Measurements from ENCODE around the gene SPOCK1. TPM values are rescaled to one million over a fixed set of nuclear protein-coding genes. Genes with fewer than 3 reads are reported as not detected.

The SPOCK1 gene
- total and polyA plus RNA-seq, 9 of the 15 experiments (the other 6 are each of a cell fraction or from before 2014, with no cell fraction given) = 0.01 to 0.35 (median 0.04) TPM; not detected in 6

DNA sequence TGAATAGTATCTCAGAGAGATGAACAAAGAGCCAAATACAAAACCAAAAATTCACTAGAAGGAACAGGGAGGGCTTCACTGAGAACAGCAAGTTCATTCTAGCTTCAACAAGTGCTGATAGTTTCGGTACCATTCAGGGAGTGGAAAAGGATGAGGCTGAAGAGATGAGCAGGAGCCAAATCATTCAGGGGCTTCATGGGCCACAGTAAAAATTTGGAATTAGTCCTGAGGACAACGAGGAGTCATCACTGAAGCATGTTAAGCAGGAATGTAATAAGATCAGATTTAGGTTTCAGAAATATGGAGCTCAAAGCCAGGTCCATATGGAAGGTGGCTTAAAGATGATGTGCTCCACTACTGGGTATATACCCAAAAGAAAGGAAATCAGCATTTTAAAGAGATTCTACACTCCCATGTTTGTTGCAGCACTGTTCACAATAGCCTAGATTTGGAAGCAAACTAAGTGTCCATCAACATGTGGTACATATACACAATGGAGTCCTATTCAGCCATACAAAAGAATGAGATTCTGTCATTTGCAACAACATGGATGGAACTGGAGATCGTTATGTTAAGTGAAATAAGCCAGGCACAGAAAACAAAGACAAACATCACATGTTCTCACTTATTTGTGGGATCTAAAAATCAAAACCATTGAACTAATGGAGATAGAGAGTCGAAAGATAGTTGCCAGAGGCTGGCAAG lies 36.2 kb downstream of the SPOCK1 start (continued):
- TF ChIP-seq, protein P1, sequence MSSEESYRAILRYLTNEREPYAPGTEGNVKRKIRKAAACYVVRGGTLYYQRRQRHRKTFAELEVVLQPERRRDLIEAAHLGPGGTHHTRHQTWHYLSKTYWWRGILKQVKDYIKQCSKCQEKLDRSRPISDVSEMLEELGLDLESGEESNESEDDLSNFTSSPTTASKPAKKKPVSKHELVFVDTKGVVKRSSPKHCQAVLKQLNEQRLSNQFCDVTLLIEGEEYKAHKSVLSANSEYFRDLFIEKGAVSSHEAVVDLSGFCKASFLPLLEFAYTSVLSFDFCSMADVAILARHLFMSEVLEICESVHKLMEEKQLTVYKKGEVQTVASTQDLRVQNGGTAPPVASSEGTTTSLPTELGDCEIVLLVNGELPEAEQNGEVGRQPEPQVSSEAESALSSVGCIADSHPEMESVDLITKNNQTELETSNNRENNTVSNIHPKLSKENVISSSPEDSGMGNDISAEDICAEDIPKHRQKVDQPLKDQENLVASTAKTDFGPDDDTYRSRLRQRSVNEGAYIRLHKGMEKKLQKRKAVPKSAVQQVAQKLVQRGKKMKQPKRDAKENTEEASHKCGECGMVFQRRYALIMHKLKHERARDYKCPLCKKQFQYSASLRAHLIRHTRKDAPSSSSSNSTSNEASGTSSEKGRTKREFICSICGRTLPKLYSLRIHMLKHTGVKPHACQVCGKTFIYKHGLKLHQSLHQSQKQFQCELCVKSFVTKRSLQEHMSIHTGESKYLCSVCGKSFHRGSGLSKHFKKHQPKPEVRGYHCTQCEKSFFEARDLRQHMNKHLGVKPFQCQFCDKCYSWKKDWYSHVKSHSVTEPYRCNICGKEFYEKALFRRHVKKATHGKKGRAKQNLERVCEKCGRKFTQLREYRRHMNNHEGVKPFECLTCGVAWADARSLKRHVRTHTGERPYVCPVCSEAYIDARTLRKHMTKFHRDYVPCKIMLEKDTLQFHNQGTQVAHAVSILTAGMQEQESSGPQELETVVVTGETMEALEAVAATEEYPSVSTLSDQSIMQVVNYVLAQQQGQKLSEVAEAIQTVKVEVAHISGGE (CRISPR knock-in tag; IDR thresholded peaks at IDR 0.05) = no peak

DNA sequence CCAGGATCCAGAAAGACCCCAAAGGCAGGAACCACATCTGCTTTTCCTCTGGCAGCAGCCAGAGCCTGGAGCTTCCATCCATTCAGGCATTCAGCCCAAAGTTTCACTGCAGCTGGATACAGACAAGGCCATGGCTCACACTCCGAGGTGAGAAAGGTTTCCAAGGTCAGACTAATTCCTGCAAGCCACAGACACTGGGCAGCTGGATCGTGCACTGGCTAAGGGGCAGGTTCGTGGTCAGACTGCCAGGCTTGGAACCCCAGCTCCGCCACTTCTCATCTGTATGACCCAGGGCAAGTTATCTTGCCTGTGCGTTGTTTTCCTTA lies 36.9 kb downstream of the SPOCK1 start:
- Histone ChIP-seq H3K4me3 (no peak overlapping the region), H3K4me2 (ENCODE audit: insufficient read depth, low read length) (no peak overlapping the region), H4K20me1 (replicated peaks; ENCODE audit: control insufficient read depth, insufficient read depth, low read length) (no peaks in the 10 kb centered on the region), H3K27me3 (ENCODE audit: control insufficient read depth in 2 of 2, insufficient read depth in 2 of 2, low read length in 2 of 2) (no peaks in the 10 kb centered on the region), H3K27ac (ENCODE audit: extremely low read depth, low read depth, low read length) (no peak overlapping the region), H3K9me1 (ENCODE audit: control insufficient read depth, insufficient read depth, low read length) (peaks cover 2% of the 10 kb centered on the region), H3K9ac (ENCODE audit: insufficient read depth in 1 of 2, low read depth in 2 of 2, low read length in 2 of 2) (no peak overlapping the region), H3K36me3 (ENCODE audit: control insufficient read depth, insufficient read depth, low read length) (no peaks in the 10 kb centered on the region), H3K79me2 (ENCODE audit: control insufficient read depth, insufficient read depth, low read length) (no peaks in the 10 kb centered on the region), H3K9me3 (replicated peaks; ENCODE audit: control insufficient read depth, insufficient read depth, low read depth, low read length) (no peaks in the 10 kb centered on the region), H3K4me1 (replicated peaks in 1 of 2; ENCODE audit: control insufficient read depth in 2 of 2, insufficient read depth in 2 of 2, low read length in 2 of 2) (no peaks in the 10 kb centered on the region), H2AFZ (ENCODE audit: low read depth, low read length) (no peak overlapping the region)
- DNase-seq (ENCODE audit: extremely low read depth in 1 of 4, low spot score in 3 of 4) (no peak), ATAC-seq (no peak), FAIRE-seq (no peak)
- POLR2A ChIA-PET = interaction anchor here (0.6 to 1.2 kb wide), 3 partner anchors 13 to 914 kb away, joined by 3 read pairs; no protein-coding TSS in a partner anchor
- no TSS peak for BruUV-seq (replicated peaks)
- intact Hi-C loops (cut with micrococcal nuclease) (no loop called here), in situ Hi-C loops (cut with MboI) (no loop called here)
- CTCF ChIA-PET (ENCODE audit: low intra/inter-chr PET ratio) = no interaction called here
- WGBS (ENCODE audit: insufficient coverage, low coverage, missing lambda C conversion rate) = 0% methylated on average over 5 of the region's 5 CpGs
- TF ChIP-seq ZFP30 (CRISPR knock-in tag; IDR thresholded peaks at IDR 0.05; ENCODE audit: borderline replicate concordance) (no peak), ELF1 (tag; IDR thresholded peaks at IDR 0.05) (no peak), CHD4 (IDR thresholded peaks at IDR 0.05; ENCODE audit: insufficient read depth, insufficient replicate concordance, low read depth, low read length, poor library complexity, severe bottlenecking) (no peak), SIN3A (IDR thresholded peaks at IDR 0.05; ENCODE audit: borderline replicate concordance in 2 of 2, control insufficient read depth in 1 of 2, low read depth in 2 of 2, low read length in 2 of 2) (no peak), L3MBTL2 (IDR thresholded peaks at IDR 0.05) (no peak), BRCA1 (IDR thresholded peaks at IDR 0.05) (no peak), BRCA1 (CRISPR knock-in tag; IDR thresholded peaks at IDR 0.05) (no peak), FOXJ3 (CRISPR knock-in tag; IDR thresholded peaks at IDR 0.05) (no peak)
- TF ChIP-seq, protein P2, sequence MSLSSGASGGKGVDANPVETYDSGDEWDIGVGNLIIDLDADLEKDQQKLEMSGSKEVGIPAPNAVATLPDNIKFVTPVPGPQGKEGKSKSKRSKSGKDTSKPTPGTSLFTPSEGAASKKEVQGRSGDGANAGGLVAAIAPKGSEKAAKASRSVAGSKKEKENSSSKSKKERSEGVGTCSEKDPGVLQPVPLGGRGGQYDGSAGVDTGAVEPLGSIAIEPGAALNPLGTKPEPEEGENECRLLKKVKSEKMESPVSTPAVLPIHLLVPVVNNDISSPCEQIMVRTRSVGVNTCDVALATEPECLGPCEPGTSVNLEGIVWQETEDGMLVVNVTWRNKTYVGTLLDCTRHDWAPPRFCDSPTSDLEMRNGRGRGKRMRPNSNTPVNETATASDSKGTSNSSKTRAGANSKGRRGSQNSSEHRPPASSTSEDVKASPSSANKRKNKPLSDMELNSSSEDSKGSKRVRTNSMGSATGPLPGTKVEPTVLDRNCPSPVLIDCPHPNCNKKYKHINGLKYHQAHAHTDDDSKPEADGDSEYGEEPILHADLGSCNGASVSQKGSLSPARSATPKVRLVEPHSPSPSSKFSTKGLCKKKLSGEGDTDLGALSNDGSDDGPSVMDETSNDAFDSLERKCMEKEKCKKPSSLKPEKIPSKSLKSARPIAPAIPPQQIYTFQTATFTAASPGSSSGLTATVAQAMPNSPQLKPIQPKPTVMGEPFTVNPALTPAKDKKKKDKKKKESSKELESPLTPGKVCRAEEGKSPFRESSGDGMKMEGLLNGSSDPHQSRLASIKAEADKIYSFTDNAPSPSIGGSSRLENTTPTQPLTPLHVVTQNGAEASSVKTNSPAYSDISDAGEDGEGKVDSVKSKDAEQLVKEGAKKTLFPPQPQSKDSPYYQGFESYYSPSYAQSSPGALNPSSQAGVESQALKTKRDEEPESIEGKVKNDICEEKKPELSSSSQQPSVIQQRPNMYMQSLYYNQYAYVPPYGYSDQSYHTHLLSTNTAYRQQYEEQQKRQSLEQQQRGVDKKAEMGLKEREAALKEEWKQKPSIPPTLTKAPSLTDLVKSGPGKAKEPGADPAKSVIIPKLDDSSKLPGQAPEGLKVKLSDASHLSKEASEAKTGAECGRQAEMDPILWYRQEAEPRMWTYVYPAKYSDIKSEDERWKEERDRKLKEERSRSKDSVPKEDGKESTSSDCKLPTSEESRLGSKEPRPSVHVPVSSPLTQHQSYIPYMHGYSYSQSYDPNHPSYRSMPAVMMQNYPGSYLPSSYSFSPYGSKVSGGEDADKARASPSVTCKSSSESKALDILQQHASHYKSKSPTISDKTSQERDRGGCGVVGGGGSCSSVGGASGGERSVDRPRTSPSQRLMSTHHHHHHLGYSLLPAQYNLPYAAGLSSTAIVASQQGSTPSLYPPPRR (CRISPR knock-in tag; IDR thresholded peaks at IDR 0.05; ENCODE audit: borderline replicate concordance) = no peak
